Aortic smooth muscle cell (primary cell): Measurements from ENCODE around the gene XPO4. TPM values are rescaled to one million over a fixed set of nuclear protein-coding genes. Genes with fewer than 3 reads are reported as not detected.

Experiments
- total RNA-seq: library from RNA; depleted of rRNA; stranded (reverse); fragments of >200 nt; gene quantifications from 2 replicates; pipeline ENCODE4 v1.2.3, GENCODE V29; 2014

XPO4 gene
- total RNA-seq: 15.5 and 15.6 TPM in 2 replicates

GRCh38 chr13:20902438-20903163, at the start of gene XPO4:
Gene XPO4 (minus strand): TSS chr13:20902746. CDS start chr13:20902738, 8 bp downstream.

DNA sequence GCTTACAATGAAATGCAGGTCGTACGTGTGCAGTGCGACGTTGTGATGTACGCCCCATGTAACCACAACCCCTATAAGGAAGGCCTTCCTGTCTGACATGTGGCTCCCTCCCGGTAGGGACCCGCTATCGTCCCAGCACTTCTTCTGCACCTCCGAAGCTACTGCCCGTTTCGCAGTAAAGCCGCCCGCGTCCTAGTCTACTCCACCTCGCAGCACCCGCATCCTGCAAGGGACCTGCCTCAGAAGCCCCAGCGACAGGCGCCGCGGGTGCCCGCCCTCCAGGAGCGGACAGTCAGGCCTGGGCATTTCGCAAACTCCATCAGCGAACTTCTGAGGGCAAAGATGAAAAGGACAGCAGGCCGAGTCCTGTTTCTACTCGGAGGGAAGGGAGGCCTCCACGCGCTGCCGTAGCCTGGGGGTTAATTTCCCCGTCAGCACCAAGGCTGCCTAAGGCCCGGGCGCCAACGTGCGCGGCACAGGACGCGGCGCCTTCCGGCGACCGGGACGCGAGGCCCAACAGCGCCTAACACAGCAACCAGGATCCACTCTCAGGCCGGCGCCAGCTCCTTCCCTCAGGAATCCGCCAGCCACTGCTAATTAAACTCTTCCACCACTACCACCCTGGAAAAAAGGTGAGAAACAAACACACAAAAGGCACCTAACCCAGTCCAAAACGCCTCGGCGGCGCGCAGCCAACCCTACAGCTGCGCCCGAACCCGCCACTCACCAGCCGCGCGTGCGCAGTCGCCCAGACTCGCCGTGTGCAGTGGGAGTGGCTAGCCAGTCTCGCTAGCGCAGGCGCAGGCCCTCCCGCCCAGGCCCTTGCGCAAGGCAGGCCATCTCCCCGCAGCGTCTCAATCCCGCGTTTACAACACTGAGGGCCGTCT, 129.1 kb downstream of the XPO4 start, which contains the start of gene EEF1AKMT1:
TSS of gene EEF1AKMT1 (minus strand) at position 768 of the 887 bp plus-strand sequence. CDS start 16,363 bp downstream, outside the sequence.

Other genes starting within 250 kb of the XPO4 start
- gene IL17D, start 199.0 kb downstream of the XPO4 start, total RNA-seq: 5.3 and 13.7 TPM in 2 replicates
- gene EEF1AKMT1, start 128.8 kb downstream of the XPO4 start, total RNA-seq: 9.5 and 9.8 TPM in 2 replicates
- gene LATS2, start 158.8 kb upstream of the XPO4 start, total RNA-seq: 11.5 and 11.6 TPM in 2 replicates
- 65.1 and 67.2 TPM in 2 replicates for gene SAP18, start 237.4 kb upstream of the XPO4 start, total RNA-seq